Measurements from ENCODE around the gene DGKI. TPM values are rescaled to one million over a fixed set of nuclear protein-coding genes. Genes with fewer than 3 reads are reported as not detected.

Gene DGKI
- total and polyA plus RNA-seq, 2 donors (not counting 1 experiment from before 2014, with no cell fraction given), result not detected

- H3K4me1 Mint-ChIP-seq, result no peaks in the 10 kb centered on the region
- TF ChIP-seq CTCF (IDR thresholded peaks at IDR 0.05), result no peak
- TF ChIP-seq EZH2 (IDR thresholded peaks at IDR 0.05; ENCODE audit: borderline replicate concordance, insufficient read depth, low read depth, low read length, poor library complexity, severe bottlenecking), result no peak
- no peak overlapping the region for H3K4me2 ChIP-seq (replicated peaks; ENCODE audit: low read depth, low read length, poor library complexity, severe bottlenecking)
- no peaks in the 10 kb centered on the region for H3K79me2 ChIP-seq (ENCODE audit: control insufficient read depth, insufficient read depth, low read length)
- H3K27me3 Mint-ChIP-seq, result no peaks in the 10 kb centered on the region
- no CpG with 5 or more reads among the region's 3 CpGs for WGBS (ENCODE audit: insufficient coverage)
- no peak overlapping the region for H3K4me3 ChIP-seq (ENCODE audit: control extremely low read depth in 1 of 5, extremely low read depth in 1 of 5, insufficient read depth in 1 of 5, low read depth in 2 of 5, low read length in 4 of 5)
- H3K9ac ChIP-seq (ENCODE audit: low read length), result no peak overlapping the region
- ATAC-seq (ENCODE audit: low read depth), result no peak
- H3K4me3 Mint-ChIP-seq, result no peak overlapping the region
- no peak overlapping the region for H2AFZ ChIP-seq (ENCODE audit: insufficient read depth, low read depth, low read length, poor library complexity, severe bottlenecking)
- H3K36me3 ChIP-seq (replicated peaks in 1 of 2; ENCODE audit: control extremely low read depth in 1 of 2, control insufficient read depth in 1 of 2, extremely low read depth in 1 of 2, insufficient read depth in 2 of 2, low read length in 1 of 2), result no peaks in the 10 kb centered on the region
- no peak for DNase-seq
- intact Hi-C loops (cut with micrococcal nuclease), result no loop called here
- CTCF ChIA-PET, result no interaction called here
- no peaks in the 10 kb centered on the region for H3K4me1 ChIP-seq (ENCODE audit: control insufficient read depth in 2 of 2, insufficient read depth in 2 of 2, low read length in 2 of 2)
- H3K27ac ChIP-seq (ENCODE audit: low read length in 2 of 2), result no peak overlapping the region
- no peaks in the 10 kb centered on the region for H3K9me3 Mint-ChIP-seq (ENCODE audit: insufficient read depth)
- POLR2A ChIA-PET, result no interaction called here
- no peaks in the 10 kb centered on the region for H3K27me3 ChIP-seq (replicated peaks in 1 of 4; ENCODE audit: control extremely low read depth in 1 of 4, control insufficient read depth in 3 of 4, insufficient read depth in 4 of 4, low read length in 3 of 4)
- no peaks in the 10 kb centered on the region for H3K9me3 ChIP-seq (ENCODE audit: control extremely low read depth in 1 of 3, control insufficient read depth in 2 of 3, insufficient read depth in 1 of 3, low read length in 2 of 3)
- H4K20me1 ChIP-seq (ENCODE audit: control insufficient read depth, insufficient read depth, low read length, poor library complexity, severe bottlenecking), result no peaks in the 10 kb centered on the region
- no peak overlapping the region for H3K27ac Mint-ChIP-seq
Measured at GRCh38 chr7:137539111-137539715, 307.6 kb downstream of the DGKI start.

GRCh38 chr7:137538361-137538762 lies 308.4 kb downstream of the DGKI start:
- TF ChIP-seq EZH2 (IDR thresholded peaks at IDR 0.05; ENCODE audit: borderline replicate concordance, insufficient read depth, low read depth, low read length, poor library complexity, severe bottlenecking) (no peak), CTCF (IDR thresholded peaks at IDR 0.05) (no peak)
- H3K4me2 ChIP-seq (replicated peaks; ENCODE audit: low read depth, low read length, poor library complexity, severe bottlenecking), result no peak overlapping the region
- Mint-ChIP-seq H3K4me1 (no peaks in the 10 kb centered on the region), H3K27ac (no peak overlapping the region), H3K27me3 (no peaks in the 10 kb centered on the region), H3K9me3 (ENCODE audit: insufficient read depth) (no peaks in the 10 kb centered on the region), H3K4me3 (no peak overlapping the region)
- H3K79me2 ChIP-seq (ENCODE audit: control insufficient read depth, insufficient read depth, low read length), result no peaks in the 10 kb centered on the region
- ATAC-seq (ENCODE audit: low read depth) (no peak), DNase-seq (no peak)
- H3K27me3 ChIP-seq (replicated peaks in 1 of 4; ENCODE audit: control extremely low read depth in 1 of 4, control insufficient read depth in 3 of 4, insufficient read depth in 4 of 4, low read length in 3 of 4), result no peaks in the 10 kb centered on the region
- ChIA-PET POLR2A (no interaction called here), CTCF (no interaction called here)
- no peak overlapping the region for H2AFZ ChIP-seq (ENCODE audit: insufficient read depth, low read depth, low read length, poor library complexity, severe bottlenecking)
- no peak overlapping the region for H3K4me3 ChIP-seq (ENCODE audit: control extremely low read depth in 1 of 5, extremely low read depth in 1 of 5, insufficient read depth in 1 of 5, low read depth in 2 of 5, low read length in 4 of 5)
- H3K9me3 ChIP-seq (ENCODE audit: control extremely low read depth in 1 of 3, control insufficient read depth in 2 of 3, insufficient read depth in 1 of 3, low read length in 2 of 3), result no peaks in the 10 kb centered on the region
- 52% methylated on average over 2 of the region's 4 CpGs for WGBS (ENCODE audit: insufficient coverage)
- no peak overlapping the region for H3K27ac ChIP-seq (ENCODE audit: low read length in 2 of 2)
- intact Hi-C loops (cut with micrococcal nuclease), result no loop called here
- no peak overlapping the region for H3K9ac ChIP-seq (ENCODE audit: low read length)
- H4K20me1 ChIP-seq (ENCODE audit: control insufficient read depth, insufficient read depth, low read length, poor library complexity, severe bottlenecking), result no peaks in the 10 kb centered on the region
- H3K36me3 ChIP-seq (replicated peaks in 1 of 2; ENCODE audit: control extremely low read depth in 1 of 2, control insufficient read depth in 1 of 2, extremely low read depth in 1 of 2, insufficient read depth in 2 of 2, low read length in 1 of 2), result no peaks in the 10 kb centered on the region
- H3K4me1 ChIP-seq (ENCODE audit: control insufficient read depth in 2 of 2, insufficient read depth in 2 of 2, low read length in 2 of 2), result no peaks in the 10 kb centered on the region

Measured in B cell (primary cell).